Stimulated activated CD8-positive, alpha-beta memory T cell treated with anti-CD3 and anti-CD28 coated beads, Interleukin-4, amount 100 ng/mL, for 4 hours (primary cell): ENCODE data around the gene DLG5.

Experiments used
- DNase-seq, 2 donors: peaks; one replicate each; pipeline ENCODE4 v3.0.0-alpha.2; 2020; ENCODE audit warnings: low read depth in 2 of 2, low spot score in 1 of 2

DLG5 gene

DNA sequence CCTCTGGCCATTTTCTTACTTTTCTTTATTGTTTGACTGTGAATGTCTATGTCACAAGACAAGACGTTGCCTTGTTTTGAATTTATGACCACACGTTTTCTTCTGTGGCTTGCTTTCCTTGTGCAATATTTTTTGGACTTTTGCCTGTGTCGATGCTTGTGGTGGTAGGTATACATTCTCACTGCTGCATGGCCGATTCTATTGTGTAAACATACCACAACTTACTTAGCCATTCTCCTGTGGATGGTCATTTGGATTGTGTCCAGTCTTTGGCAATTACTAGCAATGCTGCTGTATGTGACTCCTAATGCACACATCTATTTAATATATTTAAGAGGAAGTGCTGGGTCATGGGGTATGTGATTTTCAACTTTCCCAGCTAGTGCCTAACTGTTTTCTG lies 18.0 kb upstream of the DLG5 start:
- no peak for DNase-seq

DNA sequence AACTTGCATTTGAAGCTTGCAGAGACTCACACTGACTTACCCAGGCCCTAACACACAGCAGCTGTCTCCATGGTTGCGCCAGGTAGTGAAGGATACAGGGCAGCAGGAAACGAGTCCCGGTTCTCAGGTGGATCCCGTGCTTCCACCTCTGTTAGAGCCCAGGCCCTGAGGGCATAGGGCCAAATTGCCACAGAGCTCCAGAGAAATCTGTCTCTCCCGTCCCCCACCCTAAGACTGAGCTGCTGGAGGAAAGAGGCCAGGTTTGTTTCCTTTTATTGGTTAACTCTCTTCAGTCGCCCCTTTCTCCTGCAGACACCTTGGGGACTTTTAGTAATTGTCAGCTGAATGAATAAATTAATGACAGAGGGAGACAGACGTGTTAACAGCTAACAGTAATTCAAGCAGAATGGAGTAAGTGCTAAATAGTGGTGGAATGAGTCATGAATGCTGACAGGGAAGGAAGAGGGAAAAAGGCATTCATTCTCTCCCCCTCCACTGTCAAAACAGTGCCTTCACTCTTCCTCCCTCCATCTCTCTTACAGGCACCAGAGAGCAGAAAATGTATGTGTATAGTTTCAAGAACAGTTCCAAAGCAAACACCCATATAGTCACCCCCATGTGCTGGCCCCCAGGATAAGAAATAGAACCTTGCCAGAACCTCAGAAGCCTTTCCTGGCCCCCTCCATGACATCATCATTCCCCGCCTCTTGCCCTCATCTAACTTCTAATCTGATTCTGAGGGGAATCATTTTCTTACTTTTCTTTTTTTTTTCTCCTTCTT lies 16.8 kb upstream of the DLG5 start:
- no peak for DNase-seq

GRCh38 chr10:77941790-77942189 lies 15.2 kb upstream of the DLG5 start:
- DNase-seq = no peak

DNA sequence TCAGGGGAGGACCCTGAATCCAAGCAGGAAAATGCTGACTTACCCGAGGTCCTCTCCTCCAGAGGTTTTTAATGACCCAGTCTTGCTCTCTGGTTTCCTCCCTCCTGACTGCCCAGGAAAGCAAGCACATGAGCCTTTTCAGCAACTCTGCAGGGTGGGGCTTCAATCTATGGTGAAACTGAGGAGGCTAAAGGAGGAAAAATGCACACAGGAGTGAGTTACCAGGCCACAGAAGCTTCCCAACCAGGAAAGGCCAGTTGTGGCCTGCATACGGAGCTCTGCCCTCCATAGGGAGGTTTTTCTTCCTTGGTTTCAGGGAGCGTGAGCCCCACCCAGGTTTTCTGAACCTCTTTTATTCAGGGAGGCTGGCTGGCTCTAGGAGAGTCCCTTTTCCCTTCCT lies 14.1 kb upstream of the DLG5 start:
- DNase-seq = no peak

- DNase-seq = no peak
Measured at GRCh38 chr10:77940225-77940624, 13.7 kb upstream of the DLG5 start.

DNA sequence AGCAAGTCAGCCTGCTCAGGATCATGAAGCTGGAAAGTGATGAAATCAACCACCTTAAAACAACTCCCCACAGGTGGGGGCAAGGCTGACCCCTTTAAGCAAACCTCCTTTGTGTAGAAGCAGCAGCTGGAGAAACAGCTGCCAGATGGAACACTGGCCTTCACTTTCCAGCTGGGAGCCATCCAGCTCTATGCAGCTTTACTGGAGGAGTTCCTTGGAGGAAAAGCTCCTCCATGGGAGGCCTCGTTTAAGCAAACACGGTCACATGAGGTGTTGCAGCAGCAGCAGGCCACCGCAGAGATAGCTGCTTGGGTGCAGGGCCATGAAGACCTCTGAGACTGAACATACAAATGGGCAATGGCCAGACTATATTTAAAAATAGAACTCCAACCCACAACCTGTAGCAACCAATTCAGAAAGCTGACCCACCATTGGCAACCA lies 13.0 kb upstream of the DLG5 start:
- DNase-seq = no peak

DNA sequence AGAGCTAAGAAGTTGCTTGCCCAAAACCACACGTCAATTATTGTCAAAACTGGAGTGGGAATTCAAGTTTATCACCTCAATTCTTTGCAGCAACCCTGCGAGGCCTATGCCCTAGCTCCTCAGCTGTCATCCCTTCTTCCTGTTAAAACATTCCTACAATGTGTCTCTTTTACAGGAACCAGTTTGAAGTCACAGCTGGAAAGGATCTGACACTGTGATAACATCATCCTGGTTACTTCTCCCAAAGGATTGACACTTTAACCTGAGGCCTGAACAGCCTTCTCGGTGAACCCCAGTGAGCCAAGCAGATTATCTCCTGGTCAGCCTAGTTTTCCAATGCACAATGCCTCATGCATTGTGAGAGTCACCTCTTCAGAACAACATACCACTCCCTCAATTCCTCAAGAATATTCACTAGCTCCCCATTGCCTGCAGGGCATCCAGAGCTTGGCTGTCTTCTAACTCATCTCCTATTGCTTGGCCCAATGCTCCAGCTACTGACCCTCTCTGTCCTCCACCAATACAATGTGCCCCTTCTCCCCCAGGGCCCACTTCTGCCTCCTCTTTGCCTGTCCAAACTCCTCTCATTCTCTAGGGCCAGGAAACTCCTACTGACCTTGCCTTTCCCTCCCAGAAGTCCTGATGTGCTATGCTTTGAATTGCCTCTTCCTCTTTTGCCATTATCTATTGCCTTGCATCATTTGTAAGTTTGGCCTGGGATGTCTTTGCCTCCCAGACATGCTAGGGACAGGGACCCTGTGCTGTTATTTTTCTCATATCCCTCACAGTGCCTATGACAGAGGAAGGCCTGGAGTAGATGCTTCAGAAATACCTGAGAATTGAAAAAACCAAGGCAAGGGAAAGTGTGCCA lies 10.4 kb upstream of the DLG5 start:
- no peak for DNase-seq

DNA sequence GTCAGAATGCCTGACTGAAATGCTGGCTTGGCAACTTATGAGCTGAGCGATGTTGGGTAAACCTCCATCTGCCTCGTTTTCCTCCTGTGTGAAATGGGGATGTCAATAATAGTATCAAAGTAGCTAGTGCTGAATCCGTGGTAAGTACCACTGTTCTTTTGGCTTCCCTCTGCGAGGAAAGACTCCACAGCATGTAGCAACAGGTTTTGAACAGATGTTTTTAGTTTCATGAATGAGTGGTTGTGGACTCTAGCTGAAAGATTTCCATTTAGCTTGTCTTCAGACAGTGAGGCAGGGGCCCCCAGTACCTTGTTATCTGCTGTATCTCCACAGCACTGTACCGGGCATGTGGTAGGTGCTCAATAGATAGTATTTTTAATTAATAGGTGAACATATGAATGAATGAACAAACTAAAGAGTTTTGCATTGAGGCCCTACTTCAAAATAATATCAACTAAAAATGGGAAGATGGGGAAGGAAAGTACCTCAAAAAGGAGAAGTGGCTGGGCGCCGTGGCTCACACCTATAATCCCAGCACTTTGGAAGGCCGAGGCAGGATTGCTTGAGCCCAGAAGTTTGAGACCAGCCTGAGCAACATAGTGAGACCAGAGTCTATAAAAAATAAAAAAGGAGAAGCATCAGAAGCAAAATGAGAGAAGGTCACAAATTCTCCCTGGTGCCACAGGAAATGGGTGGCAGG lies 5.6 kb upstream of the DLG5 start:
- DNase-seq = no peak

GRCh38 chr10:77927402-77928246 lies 1.1 kb upstream of the DLG5 start:
- DNase-seq = no peak

DNA sequence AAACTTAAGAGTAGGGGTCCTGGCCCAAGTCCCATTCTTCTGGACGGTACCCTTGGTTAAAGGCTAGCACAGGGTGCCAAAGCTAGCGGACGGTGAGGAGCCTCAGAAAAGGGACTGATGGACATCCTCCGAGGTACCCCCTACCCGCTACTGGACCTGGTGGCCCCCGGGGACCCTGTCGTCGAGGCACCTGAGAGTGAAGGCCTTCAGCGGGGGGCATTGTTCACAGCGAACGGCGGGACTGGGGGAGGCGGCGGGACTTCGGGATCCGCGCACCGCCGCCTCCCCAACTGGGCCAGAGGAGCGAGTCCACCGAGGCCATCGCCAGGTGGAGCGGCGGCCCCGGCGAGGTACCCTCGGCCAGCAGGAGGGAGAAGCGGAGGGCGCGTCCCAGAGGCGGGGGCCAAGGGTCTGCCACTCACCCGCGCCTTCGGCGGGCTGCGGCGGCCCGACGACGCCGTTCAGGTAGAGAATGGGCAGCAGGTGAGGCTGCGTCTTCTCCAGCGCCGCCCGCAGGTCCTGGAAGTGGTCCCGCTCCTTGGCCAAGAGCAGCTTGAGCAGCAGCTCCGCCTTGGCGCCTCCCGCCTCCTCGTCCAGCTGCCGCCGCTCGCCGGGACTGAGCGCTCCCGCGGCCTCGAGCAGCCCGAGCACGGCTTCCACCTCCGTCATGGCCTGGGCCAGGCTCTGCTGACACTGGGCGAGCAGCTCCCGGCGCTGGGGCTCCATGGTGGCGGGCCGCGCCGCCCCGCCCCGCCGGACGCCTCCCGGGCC lies 575 bp downstream of the DLG5 start:
- DNase-seq = no peak

GRCh38 chr10:77925410-77925794 lies 1.2 kb downstream of the DLG5 start:
- DNase-seq = no peak

DNA sequence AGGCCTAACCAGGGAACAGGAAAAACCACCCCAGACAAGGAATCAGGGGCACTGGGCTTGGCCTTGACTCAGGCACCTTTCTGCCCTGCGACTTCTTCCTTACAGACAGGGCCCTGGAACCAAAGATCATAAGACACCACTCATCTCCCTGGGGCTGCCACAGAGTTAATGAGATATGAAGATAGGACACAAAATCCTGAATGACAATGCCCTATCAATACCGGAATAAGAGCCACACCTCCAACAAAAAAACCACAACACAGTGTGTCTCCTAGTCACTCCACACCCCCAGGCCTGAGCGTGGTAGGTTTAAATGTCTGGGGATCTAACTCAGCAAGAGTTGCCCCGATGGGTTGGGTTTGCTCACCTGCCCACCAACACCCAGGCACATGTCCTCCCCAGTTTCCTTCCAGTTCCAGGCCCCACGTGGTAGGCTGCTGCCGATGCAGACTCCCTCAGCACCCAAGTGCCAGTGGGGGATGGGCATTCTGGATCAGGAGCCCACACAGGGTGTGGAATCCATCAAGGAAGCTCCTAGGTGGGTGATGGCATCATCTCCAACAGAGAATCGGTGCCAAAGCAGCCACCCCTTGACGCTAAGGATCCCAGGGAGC lies 3.9 kb downstream of the DLG5 start:
- no peak for DNase-seq

DNA sequence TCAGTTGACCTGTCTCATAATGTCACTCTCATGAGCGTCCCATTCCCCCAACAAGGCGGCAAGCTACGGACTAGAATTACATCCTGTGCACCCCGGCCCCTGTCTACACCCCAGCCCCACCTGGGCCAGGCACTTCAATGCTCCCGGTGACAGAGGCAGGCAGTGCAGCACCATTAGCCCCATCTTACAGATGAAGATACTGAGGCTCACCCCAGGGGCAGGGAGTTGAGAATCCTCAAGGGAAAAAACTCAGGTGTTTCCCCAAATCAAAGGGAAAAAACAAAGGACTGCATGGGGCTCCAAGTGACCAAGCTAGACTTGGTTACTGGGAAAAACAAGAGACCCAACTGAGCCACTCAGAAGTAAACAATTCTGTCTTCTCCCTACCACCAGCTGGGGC lies 4.5 kb downstream of the DLG5 start:
- DNase-seq = no peak

GRCh38 chr10:77921395-77921794 lies 5.2 kb downstream of the DLG5 start:
- no peak for DNase-seq

- no peak for DNase-seq
Measured at GRCh38 chr10:77920495-77920894, 6.1 kb downstream of the DLG5 start.

- DNase-seq = no peak
Measured at GRCh38 chr10:77919713-77920108, 6.8 kb downstream of the DLG5 start.

- no peak for DNase-seq
Measured at GRCh38 chr10:77915319-77916105, 11.0 kb downstream of the DLG5 start.

DNA sequence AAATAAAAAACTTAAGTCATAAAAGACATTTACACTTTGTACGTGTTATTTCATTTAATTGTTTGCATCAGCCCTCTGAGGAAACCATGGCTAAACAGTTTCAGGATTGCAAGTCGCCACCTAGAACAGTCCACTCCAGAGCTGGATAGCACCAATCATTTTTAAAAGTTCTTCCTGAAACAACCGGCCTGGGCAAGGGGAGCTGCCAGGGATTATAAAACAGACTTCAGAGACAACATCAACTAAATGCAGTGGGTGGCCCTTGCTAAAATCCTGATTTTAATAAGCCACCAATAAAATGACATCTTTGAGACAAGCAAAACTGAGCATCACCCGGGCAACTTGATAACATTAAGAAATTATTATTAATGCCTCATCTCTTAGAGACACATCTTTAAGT lies 13.5 kb downstream of the DLG5 start:
- DNase-seq = no peak

DNA sequence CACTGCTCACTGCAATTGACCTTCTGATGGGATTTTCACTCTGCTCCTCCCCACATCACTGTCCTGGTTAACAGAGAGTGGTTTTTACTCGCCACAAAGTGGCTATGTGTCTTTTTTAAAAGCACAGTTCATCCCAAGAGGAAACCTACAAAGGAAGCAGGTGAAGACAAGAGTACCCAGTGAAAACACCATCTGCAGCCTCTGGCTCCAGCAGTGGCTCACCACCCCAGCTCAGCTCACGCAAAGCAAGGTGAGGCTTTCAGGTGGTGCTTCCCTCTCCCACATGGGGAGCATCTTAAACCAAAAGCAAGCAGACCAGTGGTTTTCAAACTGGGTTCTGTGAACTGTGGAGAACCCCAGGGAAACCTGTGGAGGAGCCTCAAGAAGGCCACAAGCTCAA lies 14.0 kb downstream of the DLG5 start:
- DNase-seq = no peak
